NB4 (cell line): ENCODE data around the gene OR51B4.
A peak's percentile ranks its signal among the peaks of the same experiment; 100 is the strongest.

ENCODE experiments used
- DNase-seq: peaks from one replicate; pipeline ENCODE4 v3.0.0; 2010; ENCODE audit warnings: low read depth
- H3K4me3 ChIP-seq: one replicate; pipeline ENCODE4 v1.5.1; 2011; ENCODE audit warnings: mild to moderate bottlenecking, low read depth, low read length, moderate library complexity
- CTCF ChIP-seq: IDR thresholded peaks from one replicate; pipeline ENCODE4 v1.5.1; 2012; ENCODE audit warnings: low read depth, low read length
- MAX ChIP-seq: IDR thresholded peaks from 2 replicates; pipeline ENCODE4 v1.6.1; 2011; ENCODE audit warnings: low read depth, low read length
- MYC ChIP-seq: IDR thresholded peaks from 2 replicates; pipeline ENCODE4 v1.6.1; 2011; ENCODE audit warnings: low read depth, low read length
- POLR2A ChIP-seq: IDR thresholded peaks from 2 replicates; pipeline ENCODE4 v1.6.1; 2011; ENCODE audit warnings: mild to moderate bottlenecking; ENCODE audit not compliant: insufficient read length; ENCODE audit errors: extremely low read depth

The OR51B4 gene

GRCh38 chr11:5284637-5285036 is 17.1 kb downstream of the OR51B4 start:
- no peak for TF ChIP-seq CTCF
- TF ChIP-seq POLR2A = no peak
- no peak for TF ChIP-seq MAX
- no peak overlapping the region for H3K4me3 ChIP-seq
- DNase-seq = no peak

GRCh38 chr11:5283882-5284281 is 17.9 kb downstream of the OR51B4 start:
- DNase-seq = no peak
- no peak for TF ChIP-seq MAX
- TF ChIP-seq CTCF = no peak
- TF ChIP-seq MYC = no peak
- TF ChIP-seq POLR2A = no peak
- no peak overlapping the region for H3K4me3 ChIP-seq

GRCh38 chr11:5283086-5283485 is 18.7 kb downstream of the OR51B4 start:
- H3K4me3 ChIP-seq = no peak overlapping the region
- DNase-seq = no peak
- no peak for TF ChIP-seq POLR2A
- TF ChIP-seq MAX = no peak

GRCh38 chr11:5282628-5283027 is 19.1 kb downstream of the OR51B4 start:
- TF ChIP-seq MAX = no peak
- no peak for TF ChIP-seq MYC
- no peak for TF ChIP-seq POLR2A
- no peak for TF ChIP-seq CTCF
- DNase-seq = no peak
- no peak overlapping the region for H3K4me3 ChIP-seq

GRCh38 chr11:5281596-5281995 is 20.1 kb downstream of the OR51B4 start:
- no peak overlapping the region for H3K4me3 ChIP-seq
- TF ChIP-seq MAX = no peak
- no peak for TF ChIP-seq POLR2A
- TF ChIP-seq MYC = no peak
- no peak for TF ChIP-seq CTCF
- no peak for DNase-seq

GRCh38 chr11:5280582-5281102 is 21.1 kb downstream of the OR51B4 start:
- H3K4me3 ChIP-seq = no peak overlapping the region
- peak; percentile 89 for DNase-seq
- TF ChIP-seq POLR2A = no peak
- no peak for TF ChIP-seq MAX
- no peak for TF ChIP-seq CTCF
- no peak for TF ChIP-seq MYC
